ENCODE results near the gene AKR1E2. TPM values are rescaled to one million over a fixed set of nuclear protein-coding genes. Genes with fewer than 3 reads are reported as not detected.

The AKR1E2 gene
- total and polyA plus RNA-seq, 4 donors, result 1.5 to 7.5 (median 3.8) TPM

DNA sequence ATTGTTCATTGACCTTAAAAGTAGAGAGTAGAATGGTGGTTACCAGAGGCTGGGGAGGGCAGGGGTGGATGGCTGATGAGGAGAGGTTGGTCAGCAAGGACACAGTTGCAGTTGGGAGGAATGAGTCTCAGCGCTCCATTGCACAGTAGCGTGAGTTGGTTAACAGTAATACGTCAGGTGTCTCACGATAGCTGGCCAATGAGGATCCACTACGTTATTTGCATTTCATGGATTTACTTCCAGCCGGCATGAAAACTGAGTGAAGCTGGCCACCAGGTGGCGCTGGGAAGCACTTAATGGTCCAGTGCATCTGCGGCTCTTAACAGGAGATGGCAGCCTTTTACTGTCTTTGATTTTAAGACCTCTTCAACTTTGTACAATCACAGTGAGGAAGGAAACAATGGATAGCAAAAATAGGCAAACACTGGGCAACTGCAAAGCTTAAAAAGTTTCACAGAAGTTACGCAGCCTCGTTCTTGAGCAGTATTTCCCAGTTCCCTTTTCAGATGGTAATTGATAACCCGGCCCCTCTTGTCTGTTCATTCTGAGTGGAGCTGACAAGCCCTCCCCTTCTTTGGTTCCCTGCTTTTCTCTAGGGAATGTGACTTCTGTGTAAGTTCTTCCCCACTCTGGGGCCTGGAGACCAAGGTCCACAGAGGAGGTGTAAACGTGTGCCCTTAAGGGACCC lies 23.7 kb downstream of the AKR1E2 start:
- H3K27ac ChIP-seq (ENCODE audit: low read depth in 1 of 2, low read length in 1 of 2), result peak overlapping the region in 1 of 2 donors; percentile 15
- H3K9ac ChIP-seq (ENCODE audit: insufficient read depth in 1 of 2, low read length in 2 of 2), result peak overlapping the region in 1 of 2 donors; percentile 59

DNA sequence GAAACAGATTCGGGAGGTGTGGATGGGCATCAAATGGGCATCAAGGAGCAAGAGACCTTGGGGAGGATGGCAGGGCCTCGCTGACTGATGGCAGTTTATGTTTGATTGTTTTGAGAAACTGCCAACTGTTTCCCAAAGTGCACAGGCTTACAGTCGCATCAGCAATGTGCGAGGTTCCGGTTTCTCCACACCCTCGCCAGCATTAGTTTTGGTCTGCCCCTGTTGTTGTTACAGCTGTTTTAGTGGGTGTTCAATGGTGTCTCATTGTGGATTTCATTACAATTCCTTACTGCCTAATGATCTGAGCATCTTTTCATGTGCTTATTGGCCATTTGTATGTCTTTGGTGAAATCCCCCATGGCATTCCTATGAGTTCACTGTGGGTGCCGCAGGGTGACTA lies 24.4 kb downstream of the AKR1E2 start:
- no peak for ATAC-seq (ENCODE audit: insufficient read depth, low FRiP score)

More for the DNA sequence above, 23.7 kb downstream of the AKR1E2 start:
- TF ChIP-seq, protein P1, sequence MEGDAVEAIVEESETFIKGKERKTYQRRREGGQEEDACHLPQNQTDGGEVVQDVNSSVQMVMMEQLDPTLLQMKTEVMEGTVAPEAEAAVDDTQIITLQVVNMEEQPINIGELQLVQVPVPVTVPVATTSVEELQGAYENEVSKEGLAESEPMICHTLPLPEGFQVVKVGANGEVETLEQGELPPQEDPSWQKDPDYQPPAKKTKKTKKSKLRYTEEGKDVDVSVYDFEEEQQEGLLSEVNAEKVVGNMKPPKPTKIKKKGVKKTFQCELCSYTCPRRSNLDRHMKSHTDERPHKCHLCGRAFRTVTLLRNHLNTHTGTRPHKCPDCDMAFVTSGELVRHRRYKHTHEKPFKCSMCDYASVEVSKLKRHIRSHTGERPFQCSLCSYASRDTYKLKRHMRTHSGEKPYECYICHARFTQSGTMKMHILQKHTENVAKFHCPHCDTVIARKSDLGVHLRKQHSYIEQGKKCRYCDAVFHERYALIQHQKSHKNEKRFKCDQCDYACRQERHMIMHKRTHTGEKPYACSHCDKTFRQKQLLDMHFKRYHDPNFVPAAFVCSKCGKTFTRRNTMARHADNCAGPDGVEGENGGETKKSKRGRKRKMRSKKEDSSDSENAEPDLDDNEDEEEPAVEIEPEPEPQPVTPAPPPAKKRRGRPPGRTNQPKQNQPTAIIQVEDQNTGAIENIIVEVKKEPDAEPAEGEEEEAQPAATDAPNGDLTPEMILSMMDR (IDR thresholded peaks at IDR 0.05; ENCODE audit: control extremely low read depth, extremely low read depth), result peak; percentile 100
- H3K4me1 ChIP-seq (ENCODE audit: control insufficient read depth in 5 of 5, insufficient read depth in 5 of 5, low read length in 5 of 5), result peaks cover 0 to 23% (median 7%) of the 10 kb centered on the region in 5 donors
- 7% methylated on average over 12 of the region's 12 CpGs for WGBS, 2 donors
- no peaks in the 10 kb centered on the region for H3K9me3 ChIP-seq (ENCODE audit: control insufficient read depth in 4 of 4, insufficient read depth in 3 of 4, low read length in 3 of 4)
- no peaks in the 10 kb centered on the region for H3K36me3 ChIP-seq (ENCODE audit: control insufficient read depth in 4 of 4, insufficient read depth in 4 of 4, low read length in 4 of 4)
- H3K4me3 ChIP-seq, result no peak overlapping the region
- ATAC-seq (ENCODE audit: insufficient read depth, low FRiP score) (peak; percentile 92), DNase-seq (peak; percentile 91 to 95 (median 93))
- no peaks in the 10 kb centered on the region for H3K27me3 ChIP-seq (ENCODE audit: control insufficient read depth in 3 of 3, insufficient read depth in 3 of 3, low read length in 2 of 3)

DNA sequence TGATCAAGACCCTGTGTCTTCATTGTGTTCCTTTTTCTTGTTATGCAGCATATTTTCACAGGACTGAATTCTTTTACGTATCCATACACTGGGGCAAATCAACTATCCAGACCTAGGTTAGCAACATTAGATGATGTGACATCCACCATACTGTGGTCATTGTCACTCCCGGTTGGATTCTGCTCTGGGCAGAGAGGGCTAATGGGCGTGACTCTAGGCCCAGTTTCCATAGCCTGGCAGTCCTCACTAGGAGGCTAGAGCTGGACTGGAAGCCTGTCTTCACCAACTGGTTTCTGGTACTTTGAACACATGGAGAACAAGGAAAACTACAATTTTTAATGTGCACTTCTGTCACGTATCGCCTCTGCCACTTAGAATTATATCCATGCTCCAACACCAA lies 25.2 kb downstream of the AKR1E2 start:
- no peak overlapping the region for H3K9ac ChIP-seq (ENCODE audit: insufficient read depth in 1 of 2, low read length in 2 of 2)
- 94 to 97% methylated on average over 5 of the region's 5 CpGs for WGBS, 2 donors

More for the DNA sequence above, 24.4 kb downstream of the AKR1E2 start:
- 79 to 88% methylated on average over 7 of the region's 7 CpGs for WGBS, 2 donors
- no peaks in the 10 kb centered on the region for H3K9me3 ChIP-seq (ENCODE audit: control insufficient read depth in 4 of 4, insufficient read depth in 3 of 4, low read length in 3 of 4)
- no peak for DNase-seq
- TF ChIP-seq, protein P1 (IDR thresholded peaks at IDR 0.05; ENCODE audit: control extremely low read depth, extremely low read depth), result no peak
- no peaks in the 10 kb centered on the region for H3K36me3 ChIP-seq (ENCODE audit: control insufficient read depth in 4 of 4, insufficient read depth in 4 of 4, low read length in 4 of 4)
- H3K9ac ChIP-seq (ENCODE audit: insufficient read depth in 1 of 2, low read length in 2 of 2), result no peak overlapping the region
- H3K4me3 ChIP-seq, result no peak overlapping the region
- H3K27me3 ChIP-seq (ENCODE audit: control insufficient read depth in 3 of 3, insufficient read depth in 3 of 3, low read length in 2 of 3), result no peaks in the 10 kb centered on the region
- H3K4me1 ChIP-seq (ENCODE audit: control insufficient read depth in 5 of 5, insufficient read depth in 5 of 5, low read length in 5 of 5), result peaks cover 0 to 23% (median 7%) of the 10 kb centered on the region in 5 donors
- H3K27ac ChIP-seq (ENCODE audit: low read depth in 1 of 2, low read length in 1 of 2), result no peak overlapping the region

More for the DNA sequence above, 25.2 kb downstream of the AKR1E2 start:
- TF ChIP-seq, protein P1 (IDR thresholded peaks at IDR 0.05; ENCODE audit: control extremely low read depth, extremely low read depth), result no peak
- Histone ChIP-seq H3K27me3 (ENCODE audit: control insufficient read depth in 3 of 3, insufficient read depth in 3 of 3, low read length in 2 of 3) (no peaks in the 10 kb centered on the region), H3K4me1 (ENCODE audit: control insufficient read depth in 5 of 5, insufficient read depth in 5 of 5, low read length in 5 of 5) (peaks cover 0 to 23% (median 7%) of the 10 kb centered on the region in 5 donors), H3K9me3 (ENCODE audit: control insufficient read depth in 4 of 4, insufficient read depth in 3 of 4, low read length in 3 of 4) (no peaks in the 10 kb centered on the region), H3K36me3 (ENCODE audit: control insufficient read depth in 4 of 4, insufficient read depth in 4 of 4, low read length in 4 of 4) (no peaks in the 10 kb centered on the region), H3K4me3 (no peak overlapping the region), H3K27ac (ENCODE audit: low read depth in 1 of 2, low read length in 1 of 2) (no peak overlapping the region)
- ATAC-seq (ENCODE audit: insufficient read depth, low FRiP score) (no peak), DNase-seq (no peak)

All from lung (tissue), 12 donors.